ENCODE measurements around the gene HOXB6. TPM values are rescaled to one million over a fixed set of nuclear protein-coding genes. Genes with fewer than 3 reads are reported as not detected.

Gene HOXB6
- total and polyA plus RNA-seq, 7 experiments from 2014 or later = 0.34 TPM; not detected in 6

GRCh38 chr17:48611681-48612455, 7.1 kb upstream of the HOXB6 start:
- Mint-ChIP-seq H3K4me1 (peaks cover 32 to 52% (median 44%) of the 10 kb centered on the region in 7 donors), H3K4me3 (peak overlapping the region; percentile 74 to 97 (median 90)), H3K9me3 (peaks cover 0 to 1% (median 0%) of the 10 kb centered on the region in 11 donors), H3K27ac (peak overlapping the region in 4 of 9 donors; percentile 26 to 77 (median 66)), H3K36me3 (peaks cover 0 to 1% (median 0%) of the 10 kb centered on the region in 5 donors), H3K27me3 (peaks cover 74 to 87% (median 77%) of the 10 kb centered on the region in 5 donors)
- Histone ChIP-seq H3K9me3 (ENCODE audit: control insufficient read depth in 2 of 3, low read length in 3 of 3) (no peaks in the 10 kb centered on the region), H3K4me1 (ENCODE audit: control insufficient read depth in 2 of 2, insufficient read depth in 2 of 2, low read length in 2 of 2) (peaks cover 28 to 42% of the 10 kb centered on the region in 2 donors), H3K36me3 (ENCODE audit: control insufficient read depth in 2 of 3, insufficient read depth in 3 of 3, low read length in 3 of 3) (no peaks in the 10 kb centered on the region), H3K27me3 (ENCODE audit: control insufficient read depth in 2 of 2, insufficient read depth in 2 of 2, low read length in 2 of 2) (peaks cover 22 to 56% of the 10 kb centered on the region in 2 donors), H3K4me3 (ENCODE audit: low read length) (peak overlapping the region; percentile 27), H3K27ac (ENCODE audit: low read depth, low read length) (no peak overlapping the region)
- intact Hi-C loops (cut with micrococcal nuclease) = loop anchor here (2.0 to 10.0 kb wide), 6 partner anchors 115 to 1353 kb away; partner anchors contain the start of genes DLX4 (in 1 of the 2), HOXB13 (in 1 of the 2), IGF2BP1 (in 1 of the 2) and PNPO (in 1 of the 2)
- ChIA-PET CTCF (interaction anchor here (1.1 kb wide), 1 partner anchor 10 kb away, joined by 4 read pairs; no protein-coding TSS in a partner anchor), POLR2A (interaction anchor here (1.0 kb wide), 1 partner anchor 18 kb away, joined by 3 read pairs; the partner anchor contains the start of gene HOXB5)
- DNase-seq = no peak
- no peak for ATAC-seq

- Mint-ChIP-seq H3K27me3 (peaks cover 76 to 87% (median 79%) of the 10 kb centered on the region in 5 donors), H3K4me1 (peaks cover 30 to 49% (median 44%) of the 10 kb centered on the region in 7 donors), H3K4me3 (peak overlapping the region; percentile 74 to 97 (median 90)), H3K36me3 (peaks cover 0 to 1% (median 0%) of the 10 kb centered on the region in 5 donors), H3K9me3 (peaks cover 0 to 1% (median 0%) of the 10 kb centered on the region in 11 donors), H3K27ac (peak overlapping the region in 6 of 9 donors; percentile 26 to 77 (median 68))
- no peak for DNase-seq
- ATAC-seq = no peak
- H3K9me3 ChIP-seq (ENCODE audit: control insufficient read depth in 2 of 3, low read length in 3 of 3) = no peaks in the 10 kb centered on the region
- H3K27me3 ChIP-seq (ENCODE audit: control insufficient read depth in 2 of 2, insufficient read depth in 2 of 2, low read length in 2 of 2) = peaks cover 17 to 50% of the 10 kb centered on the region in 2 donors
- ChIA-PET CTCF (no interaction called here), POLR2A (no interaction called here)
- H3K4me1 ChIP-seq (ENCODE audit: control insufficient read depth in 2 of 2, insufficient read depth in 2 of 2, low read length in 2 of 2) = peaks cover 28 to 42% of the 10 kb centered on the region in 2 donors
- peak overlapping the region; percentile 81 for H3K4me3 ChIP-seq (ENCODE audit: low read length)
- H3K27ac ChIP-seq (ENCODE audit: low read depth, low read length) = no peak overlapping the region
- intact Hi-C loops (cut with micrococcal nuclease) = loop anchor here (5.0 to 10.0 kb wide), 5 partner anchors 116 to 1354 kb away; partner anchors contain the start of genes DLX4 (in 1 of the 2), HOXB13 (in 1 of the 2), IGF2BP1 (in 1 of the 2) and PNPO (in 1 of the 2)
- no peaks in the 10 kb centered on the region for H3K36me3 ChIP-seq (ENCODE audit: control insufficient read depth in 2 of 3, insufficient read depth in 3 of 3, low read length in 3 of 3)
Observed at GRCh38 chr17:48611213-48611612, 6.4 kb upstream of the HOXB6 start.

GRCh38 chr17:48610282-48611211, 5.8 kb upstream of the HOXB6 start, which contains the start of gene HOXB7:
Gene HOXB7 (minus strand): TSS chr17:48611017. CDS start chr17:48610918, 99 bp downstream.
- Histone ChIP-seq H3K9me3 (ENCODE audit: control insufficient read depth in 2 of 3, low read length in 3 of 3) (no peaks in the 10 kb centered on the region), H3K4me1 (ENCODE audit: control insufficient read depth in 2 of 2, insufficient read depth in 2 of 2, low read length in 2 of 2) (peaks cover 28 to 42% of the 10 kb centered on the region in 2 donors), H3K27ac (ENCODE audit: low read depth, low read length) (no peak within 1 kb of the TSS), H3K4me3 (ENCODE audit: low read length) (peak within 1 kb of the TSS; percentile 81), H3K36me3 (ENCODE audit: control insufficient read depth in 2 of 3, insufficient read depth in 3 of 3, low read length in 3 of 3) (no peaks in the 10 kb centered on the region), H3K27me3 (ENCODE audit: control insufficient read depth in 2 of 2, insufficient read depth in 2 of 2, low read length in 2 of 2) (peaks cover 11 to 46% of the 10 kb centered on the region in 2 donors)
- H3K36me3 Mint-ChIP-seq = peaks cover 0 to 1% (median 0%) of the 10 kb centered on the region in 5 donors
- peaks cover 0 to 1% (median 0%) of the 10 kb centered on the region in 11 donors for H3K9me3 Mint-ChIP-seq
- ChIA-PET POLR2A (no interaction called here), CTCF (interaction anchor here (1.7 kb wide), 1 partner anchor 9 kb away, joined by 7 read pairs; no protein-coding TSS in a partner anchor)
- peak within 1 kb of the TSS; percentile 74 to 97 (median 90) for H3K4me3 Mint-ChIP-seq
- DNase-seq = peak in 3 of 9 donors; percentile 21 to 73 (median 32)
- peak within 1 kb of the TSS in 6 of 9 donors; percentile 26 to 77 (median 70) for H3K27ac Mint-ChIP-seq
- peak; percentile 36 for ATAC-seq
- peaks cover 30 to 49% (median 44%) of the 10 kb centered on the region in 7 donors for H3K4me1 Mint-ChIP-seq
- intact Hi-C loops (cut with micrococcal nuclease) = loop anchor here (5.0 to 10.0 kb wide), 5 partner anchors 117 to 1354 kb away; partner anchors contain the start of genes DLX4 (in 1 of the 2), HOXB13 (in 1 of the 2), IGF2BP1 (in 1 of the 2) and PNPO (in 1 of the 2)
- peaks cover 73 to 83% (median 77%) of the 10 kb centered on the region in 5 donors for H3K27me3 Mint-ChIP-seq

- intact Hi-C loops (cut with micrococcal nuclease) = loop anchor here (5.0 to 10.0 kb wide), 5 partner anchors 117 to 1355 kb away; partner anchors contain the start of genes DLX4 (in 1 of the 2), HOXB13 (in 1 of the 2), IGF2BP1 (in 1 of the 2) and PNPO (in 1 of the 2)
- Histone ChIP-seq H3K4me1 (ENCODE audit: control insufficient read depth in 2 of 2, insufficient read depth in 2 of 2, low read length in 2 of 2) (peaks cover 25 to 42% of the 10 kb centered on the region in 2 donors), H3K9me3 (ENCODE audit: control insufficient read depth in 2 of 3, low read length in 3 of 3) (no peaks in the 10 kb centered on the region), H3K4me3 (ENCODE audit: low read length) (peak overlapping the region; percentile 81), H3K36me3 (ENCODE audit: control insufficient read depth in 2 of 3, insufficient read depth in 3 of 3, low read length in 3 of 3) (no peaks in the 10 kb centered on the region), H3K27ac (ENCODE audit: low read depth, low read length) (no peak overlapping the region), H3K27me3 (ENCODE audit: control insufficient read depth in 2 of 2, insufficient read depth in 2 of 2, low read length in 2 of 2) (peaks cover 3 to 44% of the 10 kb centered on the region in 2 donors)
- peak overlapping the region; percentile 74 to 97 (median 90) for H3K4me3 Mint-ChIP-seq
- peaks cover 31 to 42% (median 39%) of the 10 kb centered on the region in 7 donors for H3K4me1 Mint-ChIP-seq
- H3K27ac Mint-ChIP-seq = no peak overlapping the region
- peaks cover 0 to 1% (median 0%) of the 10 kb centered on the region in 5 donors for H3K36me3 Mint-ChIP-seq
- DNase-seq (no peak), ATAC-seq (no peak)
- ChIA-PET CTCF (interaction anchor here (0.9 to 1.7 kb wide), 2 partner anchors 9 kb away, joined by 4 to 7 read pairs; no protein-coding TSS in a partner anchor), POLR2A (no interaction called here)
- peaks cover 0 to 1% (median 0%) of the 10 kb centered on the region in 11 donors for H3K9me3 Mint-ChIP-seq
- H3K27me3 Mint-ChIP-seq = peaks cover 71 to 83% (median 75%) of the 10 kb centered on the region in 5 donors
Observed at GRCh38 chr17:48609759-48610281, 5.0 kb upstream of the HOXB6 start.

- POLR2A ChIA-PET = interaction anchor here (0.6 kb wide), 1 partner anchor 242 kb away, joined by 4 read pairs; no protein-coding TSS in a partner anchor
- no peak for DNase-seq
- Mint-ChIP-seq H3K27me3 (peaks cover 72 to 83% (median 76%) of the 10 kb centered on the region in 5 donors), H3K36me3 (peaks cover 0 to 1% (median 0%) of the 10 kb centered on the region in 5 donors), H3K4me1 (peaks cover 31 to 39% (median 34%) of the 10 kb centered on the region in 7 donors), H3K4me3 (peak overlapping the region in 9 of 10 donors; percentile 1 to 95 (median 50)), H3K27ac (no peak overlapping the region), H3K9me3 (peaks cover 0 to 3% (median 0%) of the 10 kb centered on the region in 11 donors)
- no peak overlapping the region for H3K27ac ChIP-seq (ENCODE audit: low read depth, low read length)
- H3K27me3 ChIP-seq (ENCODE audit: control insufficient read depth in 2 of 2, insufficient read depth in 2 of 2, low read length in 2 of 2) = peaks cover 0 to 40% of the 10 kb centered on the region in 2 donors
- H3K9me3 ChIP-seq (ENCODE audit: control insufficient read depth in 2 of 3, low read length in 3 of 3) = no peaks in the 10 kb centered on the region
- intact Hi-C loops (cut with micrococcal nuclease) = no loop called here
- ATAC-seq = no peak
- CTCF ChIA-PET = interaction anchor here (0.9 to 1.7 kb wide), 2 partner anchors 8 to 9 kb away, joined by 4 to 7 read pairs; no protein-coding TSS in a partner anchor
- H3K4me3 ChIP-seq (ENCODE audit: low read length) = no peak overlapping the region
- peaks cover 20 to 37% of the 10 kb centered on the region in 2 donors for H3K4me1 ChIP-seq (ENCODE audit: control insufficient read depth in 2 of 2, insufficient read depth in 2 of 2, low read length in 2 of 2)
- H3K36me3 ChIP-seq (ENCODE audit: control insufficient read depth in 2 of 3, insufficient read depth in 3 of 3, low read length in 3 of 3) = no peaks in the 10 kb centered on the region
Observed at GRCh38 chr17:48609033-48609432, 4.2 kb upstream of the HOXB6 start.
